Caco-2 (cell line): ENCODE measurements around the gene RTBDN. TPM values are rescaled to one million over a fixed set of nuclear protein-coding genes. Genes with fewer than 3 reads are reported as not detected.
"Not testable (repeated sequence)": the region's sequence is repeated elsewhere in the genome, so short reads cannot be mapped to it uniquely, and the experiment has no call there.

Experiments used
- BruUV-seq: library from RNA; stranded (reverse); fragments of 400-500 nt; replicated peaks from 2 replicates; lab custom pipeline; 2021; lab: Mats Ljungman, UMichigan
- CTCF ChIA-PET: fragments of 300-600 bp; sonication (Branson Sonifier 250); formaldehyde crosslinking; loops from one replicate; lab custom pipeline; 2022; ENCODE audit warnings: antibody characterized with exemption; lab: Charles Lee
- POLR2A ChIA-PET: fragments of 300-600 bp; sonication (Branson Sonifier 250); formaldehyde crosslinking; loops from one replicate; lab custom pipeline; 2022; ENCODE audit warnings: antibody characterized with exemption; lab: Charles Lee
- DNase-seq, 2 experiments: peaks; one replicate each; pipeline versions ENCODE4 v3.0.0 to v3.0.0-alpha.2; 2020 to 2022
- H3K27me3 ChIP-seq: replicated peaks from 2 replicates; pipeline ENCODE4 v1.6.0; 2011; ENCODE audit warnings: low read length; ENCODE audit not compliant: control insufficient read depth, insufficient read depth
- H3K36me3 ChIP-seq: 2 replicates; pipeline ENCODE4 v1.5.1; 2011; ENCODE audit warnings: low read length; ENCODE audit not compliant: control insufficient read depth, insufficient read depth
- H3K4me1 ChIP-seq: fragments of 250-450 bp; sonication (Bioruptor Pico); 2 replicates; pipeline ENCODE4 v1.5.1; 2020; ENCODE audit warnings: mild to moderate bottlenecking
- H3K4me3 ChIP-seq: 2 replicates; pipeline ENCODE4 v1.5.1; 2011; ENCODE audit warnings: low read depth, mild to moderate bottlenecking, control low read depth, low read length
- H3K9me3 ChIP-seq: fragments of 250-450 bp; sonication (Bioruptor Pico); 2 replicates; pipeline ENCODE4 v1.5.1; 2020; ENCODE audit warnings: mild to moderate bottlenecking, moderate library complexity
- H3K27ac Mint-ChIP-seq: one replicate; pipeline ENCODE4 v1.8.0; 2022; ENCODE audit warnings: mixed read lengths; ENCODE audit not compliant: unreplicated experiment
- H3K27me3 Mint-ChIP-seq: one replicate; pipeline ENCODE4 v1.8.0; 2022; ENCODE audit warnings: mixed read lengths; ENCODE audit not compliant: insufficient read depth, unreplicated experiment
- H3K36me3 Mint-ChIP-seq: one replicate; pipeline ENCODE4 v1.8.0; 2022; ENCODE audit warnings: mild to moderate bottlenecking, mixed read lengths; ENCODE audit not compliant: insufficient read depth, unreplicated experiment
- H3K4me1 Mint-ChIP-seq: one replicate; pipeline ENCODE4 v1.8.0; 2022; ENCODE audit warnings: low read depth, mixed read lengths; ENCODE audit not compliant: unreplicated experiment
- H3K4me3 Mint-ChIP-seq: one replicate; pipeline ENCODE4 v1.8.0; 2022; ENCODE audit warnings: mild to moderate bottlenecking, moderate library complexity, mixed read lengths; ENCODE audit not compliant: unreplicated experiment
- H3K9me3 Mint-ChIP-seq: one replicate; pipeline ENCODE4 v1.8.0; 2022; ENCODE audit warnings: mixed read lengths; ENCODE audit not compliant: unreplicated experiment
- intact Hi-C: fragments of 100-400 bp; cut with micrococcal nuclease; formaldehyde crosslinking; loops from one replicate; pipeline ENCODE4 v1.10.0; 2022; ENCODE audit not compliant: unreplicated experiment
- total RNA-seq: library from RNA; stranded (reverse); gene quantifications from 2 replicates; pipeline ENCODE4 v1.2.3, GENCODE V29; 2022
- TF ChIP-seq, protein P1 (sequence below), 2 experiments: fragments of 200-600 bp in 1 of 2; IDR thresholded peaks; 1 replicate in 1 of 2; 2 replicates in 1 of 2; pipeline versions ENCODE4 v1.5.1 to v1.8.0; 2011 to 2022; ENCODE audit warnings: antibody characterized with exemption in 1 of 2, control low read depth in 1 of 2, inconsistent platforms in 1 of 2, low read depth in 1 of 2, low read length in 1 of 2, mild to moderate bottlenecking in 1 of 2, moderate library complexity in 1 of 2; ENCODE audit not compliant: insufficient read depth in 1 of 2, severe bottlenecking in 1 of 2, unreplicated experiment in 1 of 2

The RTBDN gene
- total RNA-seq, 1 experiment from 2014 or later, result not detected

DNA sequence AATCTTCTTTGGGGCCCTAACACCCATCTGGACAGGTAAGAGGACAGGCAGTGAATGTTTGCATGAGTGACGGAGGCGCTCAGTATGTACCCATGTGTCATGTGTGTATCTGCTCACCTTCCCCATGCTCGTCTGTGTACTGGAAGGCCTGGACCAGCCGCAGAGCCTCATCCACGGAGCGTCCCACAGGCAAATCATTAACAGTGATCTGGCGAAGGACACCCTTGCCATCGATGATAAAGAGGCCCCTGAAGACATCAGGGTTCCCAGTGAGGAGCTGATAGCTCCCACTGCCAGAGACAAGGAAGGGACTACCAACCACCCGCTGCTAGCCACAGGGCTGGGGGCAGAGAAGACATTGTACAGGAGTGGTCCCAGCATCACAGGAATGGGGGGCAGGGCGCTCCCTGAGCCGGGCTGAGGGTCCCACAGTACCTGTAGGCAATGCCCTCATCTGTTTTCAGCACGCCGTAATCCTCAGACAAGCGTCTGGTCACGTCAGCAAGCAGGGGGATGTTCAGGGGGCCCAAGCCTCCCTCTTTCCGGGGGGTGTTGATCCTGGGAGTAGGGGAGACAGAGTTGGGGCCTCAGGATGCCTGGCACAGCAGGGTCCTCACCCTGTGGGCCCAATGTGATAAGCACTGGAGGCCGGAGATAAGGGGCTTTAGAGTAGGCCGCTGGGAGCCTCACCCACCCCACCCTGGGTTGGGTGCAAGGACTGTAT is 34.5 kb downstream of the RTBDN start:
- POLR2A ChIA-PET, result no interaction called here
- H3K9me3 Mint-ChIP-seq, result no peaks in the 10 kb centered on the region
- H3K27ac Mint-ChIP-seq, result no peak overlapping the region
- Histone ChIP-seq H3K9me3 (no peaks in the 10 kb centered on the region), H3K36me3 (no peaks in the 10 kb centered on the region; the same call in none of the 2 replicates), H3K4me1 (peaks cover 13% of the 10 kb centered on the region; the same call in 1 of the 2 replicates), H3K4me3 (peak overlapping the region; percentile 83), H3K27me3 (no peaks in the 10 kb centered on the region)
- TF ChIP-seq, protein P1, sequence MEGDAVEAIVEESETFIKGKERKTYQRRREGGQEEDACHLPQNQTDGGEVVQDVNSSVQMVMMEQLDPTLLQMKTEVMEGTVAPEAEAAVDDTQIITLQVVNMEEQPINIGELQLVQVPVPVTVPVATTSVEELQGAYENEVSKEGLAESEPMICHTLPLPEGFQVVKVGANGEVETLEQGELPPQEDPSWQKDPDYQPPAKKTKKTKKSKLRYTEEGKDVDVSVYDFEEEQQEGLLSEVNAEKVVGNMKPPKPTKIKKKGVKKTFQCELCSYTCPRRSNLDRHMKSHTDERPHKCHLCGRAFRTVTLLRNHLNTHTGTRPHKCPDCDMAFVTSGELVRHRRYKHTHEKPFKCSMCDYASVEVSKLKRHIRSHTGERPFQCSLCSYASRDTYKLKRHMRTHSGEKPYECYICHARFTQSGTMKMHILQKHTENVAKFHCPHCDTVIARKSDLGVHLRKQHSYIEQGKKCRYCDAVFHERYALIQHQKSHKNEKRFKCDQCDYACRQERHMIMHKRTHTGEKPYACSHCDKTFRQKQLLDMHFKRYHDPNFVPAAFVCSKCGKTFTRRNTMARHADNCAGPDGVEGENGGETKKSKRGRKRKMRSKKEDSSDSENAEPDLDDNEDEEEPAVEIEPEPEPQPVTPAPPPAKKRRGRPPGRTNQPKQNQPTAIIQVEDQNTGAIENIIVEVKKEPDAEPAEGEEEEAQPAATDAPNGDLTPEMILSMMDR (IDR thresholded peaks at IDR 0.05; ENCODE audit: insufficient read depth in 1 of 2, low read depth in 1 of 2, low read length in 1 of 2, severe bottlenecking in 1 of 2, unreplicated experiment in 1 of 2), result no peak
- peaks cover 21% of the 10 kb centered on the region for H3K36me3 Mint-ChIP-seq
- no peak for DNase-seq
- no TSS peak for BruUV-seq
- H3K4me1 Mint-ChIP-seq, result peaks cover 12% of the 10 kb centered on the region
- H3K27me3 Mint-ChIP-seq, result no peaks in the 10 kb centered on the region
- intact Hi-C loops, result loop anchor here (5.0 kb wide), 1 partner anchor 37 kb away; the partner anchor contains the start of gene MAST1
- no peak overlapping the region for H3K4me3 Mint-ChIP-seq
- CTCF ChIA-PET, result interaction anchor here (0.7 kb wide), 1 partner anchor 40 kb away, joined by 3 read pairs; no protein-coding TSS in a partner anchor

DNA sequence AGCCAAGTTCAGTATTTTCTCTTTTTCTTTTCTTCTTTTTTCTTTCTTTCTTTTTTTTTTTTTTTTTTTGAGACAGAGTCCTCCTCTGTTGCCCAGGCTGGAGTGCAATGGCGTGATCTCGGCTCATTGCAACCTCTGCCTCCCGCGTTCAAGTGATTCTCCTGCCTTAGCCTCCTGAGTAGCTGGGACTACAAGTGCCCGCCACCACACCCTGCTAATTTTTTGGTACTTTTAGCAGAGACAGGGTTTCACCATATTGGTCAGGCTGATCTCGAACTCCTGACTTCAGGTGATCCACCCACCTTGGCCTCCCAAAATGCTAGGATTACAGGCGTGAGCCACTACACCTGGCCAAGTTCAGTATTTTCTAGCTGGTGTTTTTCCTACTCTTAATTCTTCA is 36.8 kb downstream of the RTBDN start:
- BruUV-seq, H3K9me3 Mint-ChIP-seq, H3K36me3 ChIP-seq, H3K27me3 ChIP-seq, DNase-seq, H3K27ac Mint-ChIP-seq, H3K4me3 Mint-ChIP-seq, H3K27me3 Mint-ChIP-seq, H3K4me3 ChIP-seq, H3K9me3 ChIP-seq: not testable (repeated sequence)
- Mint-ChIP-seq H3K36me3 (peaks cover 40% of the 10 kb centered on the region), H3K4me1 (peaks cover 11% of the 10 kb centered on the region)
- H3K4me1 ChIP-seq, result peaks cover 13% of the 10 kb centered on the region
- intact Hi-C loops, result loop anchor here (2.0 kb wide), 1 partner anchor 81 kb away; no protein-coding TSS in a partner anchor
- POLR2A ChIA-PET, result interaction anchor here (0.6 kb wide), 1 partner anchor 76 kb away, joined by 11 read pairs; no protein-coding TSS in a partner anchor
- CTCF ChIA-PET, result interaction anchor here (0.7 to 3.9 kb wide), 3 partner anchors 19 to 50 kb away, joined by 4 to 20 read pairs (median 6); partner anchors contain the start of gene HOOK2

DNA sequence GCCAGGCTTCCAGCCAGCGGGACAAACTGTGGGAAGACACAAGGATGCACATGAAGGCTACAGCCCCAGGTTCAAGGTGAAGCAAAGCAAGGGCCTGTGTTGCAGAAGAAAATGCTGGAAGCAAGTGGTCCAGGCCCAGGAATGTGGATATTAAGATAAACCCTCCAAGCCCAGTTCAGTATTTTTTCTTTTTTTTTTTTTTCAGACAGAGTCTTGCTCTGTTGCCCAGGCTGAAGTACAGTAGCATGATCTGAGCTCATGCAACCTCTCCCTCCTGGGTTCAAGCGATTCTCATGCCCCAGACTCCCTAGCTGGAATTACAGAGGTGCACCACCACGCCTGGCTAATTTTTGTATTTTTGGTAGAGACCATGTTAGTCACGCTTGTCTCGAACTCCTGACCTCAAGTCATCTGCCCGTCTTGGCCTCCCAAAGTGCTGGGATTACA is 37.2 kb downstream of the RTBDN start:
- H3K4me1 ChIP-seq, result peaks cover 9% of the 10 kb centered on the region
- no peaks in the 10 kb centered on the region for H3K9me3 Mint-ChIP-seq
- intact Hi-C loops, result loop anchor here (2.0 kb wide), 1 partner anchor 80 kb away; no protein-coding TSS in a partner anchor
- TF ChIP-seq, protein P1 (IDR thresholded peaks at IDR 0.05; ENCODE audit: insufficient read depth in 1 of 2, low read depth in 1 of 2, low read length in 1 of 2, severe bottlenecking in 1 of 2, unreplicated experiment in 1 of 2), result no peak
- DNase-seq, result no peak
- H3K27ac Mint-ChIP-seq, result no peak overlapping the region
- no peaks in the 10 kb centered on the region for H3K27me3 Mint-ChIP-seq
- no peaks in the 10 kb centered on the region for H3K9me3 ChIP-seq
- peaks cover 7% of the 10 kb centered on the region for H3K4me1 Mint-ChIP-seq
- no peak overlapping the region for H3K4me3 Mint-ChIP-seq
- CTCF ChIA-PET, result interaction anchor here (0.7 to 3.9 kb wide), 3 partner anchors 19 to 51 kb away, joined by 4 to 20 read pairs (median 6); partner anchors contain the start of gene HOOK2
- POLR2A ChIA-PET, result interaction anchor here (0.6 kb wide), 1 partner anchor 76 kb away, joined by 11 read pairs; no protein-coding TSS in a partner anchor
- H3K4me3 ChIP-seq, result no peak overlapping the region
- no peaks in the 10 kb centered on the region; the same call in none of the 2 replicates for H3K36me3 ChIP-seq
- peaks cover 44% of the 10 kb centered on the region for H3K36me3 Mint-ChIP-seq
- BruUV-seq, result no TSS peak
- H3K27me3 ChIP-seq, result no peaks in the 10 kb centered on the region
